SKM-1 (cell line): ENCODE measurements around the gene LRRC51.
"Not testable (repeated sequence)": the region's sequence is repeated elsewhere in the genome, so short reads cannot be mapped to it uniquely, and the experiment has no call there.

Experiments used
- DNase-seq: peaks from one replicate; lab custom pipeline; 2025; ENCODE audit not compliant: unreplicated experiment; lab: John Stamatoyannopoulos, UW

Gene LRRC51

DNA sequence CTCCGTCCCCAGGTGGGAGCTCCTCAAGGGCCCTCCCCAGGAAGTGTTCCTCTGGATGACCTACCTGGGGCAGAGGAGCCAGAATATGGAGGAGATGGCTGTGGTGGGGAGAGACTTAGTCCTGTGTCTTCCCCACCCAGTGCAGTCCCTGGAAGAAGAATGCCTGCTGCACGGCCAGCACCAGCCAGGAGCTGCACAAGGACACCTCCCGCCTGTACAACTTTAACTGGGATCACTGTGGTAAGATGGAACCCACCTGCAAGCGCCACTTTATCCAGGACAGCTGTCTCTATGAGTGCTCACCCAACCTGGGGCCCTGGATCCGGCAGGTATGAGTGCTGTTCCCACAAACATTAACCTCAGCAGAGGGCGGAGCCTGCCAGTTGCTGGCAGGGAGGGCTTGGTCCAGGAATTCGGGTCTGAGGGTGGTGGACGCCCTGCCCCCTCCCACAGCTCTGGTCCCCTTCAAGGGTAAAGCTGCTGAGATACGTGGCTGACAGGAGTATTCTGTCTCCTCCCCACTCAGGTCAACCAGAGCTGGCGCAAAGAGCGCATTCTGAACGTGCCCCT lies 58.3 kb downstream of the LRRC51 start:
- no peak for DNase-seq

- DNase-seq = no peak
Measured at GRCh38 chr11:72139500-72139899, 58.9 kb downstream of the LRRC51 start.

- no peak for DNase-seq
Measured at GRCh38 chr11:72140661-72141060, 60.0 kb downstream of the LRRC51 start.

DNA sequence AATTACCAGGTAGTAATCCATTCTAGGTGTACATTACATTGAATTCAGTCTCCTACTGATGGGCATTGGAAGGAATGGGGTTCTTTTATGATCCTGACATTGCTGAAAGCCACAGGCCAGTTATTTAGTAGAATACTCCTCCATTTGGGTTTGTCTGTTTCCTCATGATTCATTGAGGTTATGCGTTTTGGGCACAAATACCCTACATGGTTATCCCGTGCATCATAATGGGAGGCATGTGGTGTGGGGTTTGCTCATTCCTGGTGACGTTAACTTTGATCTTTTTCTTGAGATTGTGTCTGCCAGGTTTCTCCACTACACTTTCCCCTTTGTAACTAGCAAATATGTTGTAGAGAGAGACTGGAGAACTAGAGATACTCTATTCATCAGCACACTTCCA lies 60.4 kb downstream of the LRRC51 start:
- DNase-seq = no peak

GRCh38 chr11:72142086-72142485 lies 61.4 kb downstream of the LRRC51 start:
- DNase-seq = not testable (repeated sequence)

GRCh38 chr11:72142543-72142942 lies 61.9 kb downstream of the LRRC51 start:
- not testable (repeated sequence) for DNase-seq

DNA sequence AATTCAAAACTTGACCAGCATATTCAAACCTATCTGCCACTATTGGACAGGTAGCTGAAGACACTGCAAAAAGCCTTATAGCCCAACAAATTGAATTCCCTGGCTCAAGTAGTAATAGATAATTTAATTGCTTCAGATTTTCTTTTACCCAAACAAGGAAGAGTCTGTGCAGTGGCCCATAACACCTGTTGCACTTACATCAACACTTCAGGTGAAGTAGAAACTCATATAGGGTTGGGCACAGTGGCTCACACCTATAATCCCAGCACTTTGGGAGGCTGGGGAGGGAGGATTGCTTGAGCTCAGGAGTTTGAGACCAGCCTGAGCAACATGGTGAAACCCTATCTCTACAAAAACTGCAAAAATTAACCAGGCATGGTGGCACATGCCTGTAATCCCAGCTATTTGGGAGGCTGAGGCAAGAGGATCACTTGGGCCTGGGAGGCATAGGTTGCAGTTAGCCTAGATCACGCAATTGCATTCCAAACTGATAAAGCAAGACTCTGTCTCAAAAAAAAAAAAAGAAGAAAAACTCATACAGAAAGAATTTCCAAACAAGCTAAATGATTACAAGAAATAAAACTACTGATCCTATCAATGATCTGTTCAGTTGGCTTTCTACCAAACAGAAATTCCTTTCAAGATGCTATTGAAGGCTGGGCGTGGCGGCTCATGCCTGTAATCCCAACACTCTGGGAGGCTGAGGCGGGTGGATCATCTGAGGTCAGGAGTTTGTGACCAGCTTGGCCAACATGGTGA lies 64.3 kb downstream of the LRRC51 start:
- no peak for DNase-seq
